H54 (cell line): Measurements from ENCODE around the gene FBXW7.

Source experiments
- DNase-seq: peaks from one replicate; pipeline ENCODE4 v3.0.0; 2011; ENCODE audit warnings: low spot score, mixed read lengths; ENCODE audit not compliant: insufficient read length
- FAIRE-seq: peaks from 3 replicates; lab custom pipeline; 2011; peaks lifted over from hg19 to GRCh38; lab: Jason Lieb, UNC
- POLR2A ChIP-seq: IDR thresholded peaks from 2 replicates; pipeline ENCODE4 v1.6.1; 2011; ENCODE audit warnings: low read depth, mild to moderate bottlenecking, low read length

The FBXW7 gene

GRCh38 chr4:152462695-152463094 lies 73.2 kb downstream of the FBXW7 start:
- no peak for TF ChIP-seq POLR2A
- FAIRE-seq (no peak), DNase-seq (no peak)

- FAIRE-seq (no peak), DNase-seq (no peak)
- no peak for TF ChIP-seq POLR2A
Measured at GRCh38 chr4:152462047-152462446, 73.8 kb downstream of the FBXW7 start.

- DNase-seq (no peak), FAIRE-seq (no peak)
Measured at GRCh38 chr4:152460488-152460887, 75.4 kb downstream of the FBXW7 start.

GRCh38 chr4:152459326-152459725 lies 76.6 kb downstream of the FBXW7 start:
- DNase-seq (no peak), FAIRE-seq (no peak)
- TF ChIP-seq POLR2A: no peak

More at GRCh38 chr4:152460488-152460887, 75.4 kb downstream of the FBXW7 start:
- TF ChIP-seq POLR2A: no peak

GRCh38 chr4:152458801-152459302 lies 77.0 kb downstream of the FBXW7 start:
- FAIRE-seq (no peak), DNase-seq (no peak)
- no peak for TF ChIP-seq POLR2A

GRCh38 chr4:152456609-152457008 lies 79.3 kb downstream of the FBXW7 start:
- FAIRE-seq (no peak), DNase-seq (no peak)
- no peak for TF ChIP-seq POLR2A

GRCh38 chr4:152455311-152455710 lies 80.6 kb downstream of the FBXW7 start:
- no peak for TF ChIP-seq POLR2A
- DNase-seq: no peak
- no peak for FAIRE-seq

- no peak for TF ChIP-seq POLR2A
- FAIRE-seq (no peak), DNase-seq (no peak)
Measured at GRCh38 chr4:152454398-152455011, 81.4 kb downstream of the FBXW7 start.

GRCh38 chr4:152451496-152451895 lies 84.4 kb downstream of the FBXW7 start:
- no peak for FAIRE-seq
- TF ChIP-seq POLR2A: no peak

GRCh38 chr4:152448854-152449253 lies 87.0 kb downstream of the FBXW7 start:
- no peak for FAIRE-seq
- TF ChIP-seq POLR2A: no peak
- DNase-seq: no peak

More at GRCh38 chr4:152451496-152451895, 84.4 kb downstream of the FBXW7 start:
- DNase-seq: no peak

- DNase-seq (no peak), FAIRE-seq (no peak)
Measured at GRCh38 chr4:152448038-152448707, 87.7 kb downstream of the FBXW7 start.

GRCh38 chr4:152443859-152444258 lies 92.0 kb downstream of the FBXW7 start:
- no peak for TF ChIP-seq POLR2A
- no peak for FAIRE-seq
- DNase-seq: no peak

More at GRCh38 chr4:152448038-152448707, 87.7 kb downstream of the FBXW7 start:
- TF ChIP-seq POLR2A: no peak

- no peak for DNase-seq
- FAIRE-seq: no peak
- no peak for TF ChIP-seq POLR2A
Measured at GRCh38 chr4:152437561-152437960, 98.3 kb downstream of the FBXW7 start.

- no peak for DNase-seq
- no peak for TF ChIP-seq POLR2A
- FAIRE-seq: no peak
Measured at GRCh38 chr4:152436384-152436783, 99.5 kb downstream of the FBXW7 start.

GRCh38 chr4:152434011-152434410 lies 101.9 kb downstream of the FBXW7 start:
- DNase-seq (no peak), FAIRE-seq (no peak)
- no peak for TF ChIP-seq POLR2A

- TF ChIP-seq POLR2A: no peak
- no peak for DNase-seq
- no peak for FAIRE-seq
Measured at GRCh38 chr4:152431784-152432183, 104.1 kb downstream of the FBXW7 start.
